H9 (cell line): ENCODE data around the gene GGA3. TPM values are rescaled to one million over a fixed set of nuclear protein-coding genes. Genes with fewer than 3 reads are reported as not detected.

ENCODE experiments used
- DNase-seq: peaks from one replicate; pipeline ENCODE4 v3.0.0-alpha.2; 2017
- H2AFZ ChIP-seq: one replicate; pipeline ENCODE4 v1.6.1; 2013; ENCODE audit warnings: mild to moderate bottlenecking, low read length, control low read depth, moderate library complexity
- H2AK5ac ChIP-seq: 2 replicates; pipeline ENCODE4 v1.6.1; 2013; ENCODE audit warnings: low read length, control low read depth, mixed read lengths; ENCODE audit not compliant: insufficient read length
- H2BK120ac ChIP-seq: one replicate; pipeline ENCODE4 v1.6.1; 2013; ENCODE audit warnings: low read depth, mild to moderate bottlenecking, low read length, control low read depth, inconsistent platforms; ENCODE audit not compliant: poor library complexity, severe bottlenecking
- H2BK12ac ChIP-seq: 2 replicates; pipeline ENCODE4 v1.6.1; 2013; ENCODE audit warnings: low read length, control low read depth, mixed read lengths, low read depth; ENCODE audit not compliant: insufficient read length
- H2BK15ac ChIP-seq: 2 replicates; pipeline ENCODE4 v1.6.1; 2013; ENCODE audit warnings: low read depth, low read length, control low read depth
- H2BK20ac ChIP-seq: one replicate; pipeline ENCODE4 v1.6.1; 2013; ENCODE audit warnings: low read depth, mild to moderate bottlenecking, low read length, control low read depth, inconsistent platforms; ENCODE audit not compliant: poor library complexity, severe bottlenecking
- H2BK5ac ChIP-seq: 2 replicates; pipeline ENCODE4 v1.6.1; 2013; ENCODE audit warnings: low read length, control low read depth, mixed read lengths; ENCODE audit not compliant: insufficient read length
- H3K14ac ChIP-seq: 2 replicates; pipeline ENCODE4 v1.6.1; 2013; ENCODE audit warnings: low read length, control low read depth; ENCODE audit not compliant: insufficient read depth
- H3K18ac ChIP-seq: 2 replicates; pipeline ENCODE4 v1.6.1; 2013; ENCODE audit warnings: low read depth, mild to moderate bottlenecking, mixed read lengths, low read length, control low read depth; ENCODE audit not compliant: insufficient read length
- H3K23ac ChIP-seq: 2 replicates; pipeline ENCODE4 v1.6.1; 2013; ENCODE audit warnings: low read length, control low read depth, mixed read lengths, low read depth; ENCODE audit not compliant: insufficient read length
- H3K23me2 ChIP-seq: 2 replicates; pipeline ENCODE4 v1.6.1; 2013; ENCODE audit warnings: low read depth, mild to moderate bottlenecking, mixed read lengths, low read length, control low read depth; ENCODE audit not compliant: insufficient read length, poor library complexity, severe bottlenecking
- H3K27ac ChIP-seq: 2 replicates; pipeline ENCODE4 v1.5.1; 2013; ENCODE audit warnings: low read length, control low read depth, mixed read lengths, low read depth; ENCODE audit not compliant: insufficient read length
- H3K27me3 ChIP-seq: 2 replicates; pipeline ENCODE4 v1.6.1; 2013; ENCODE audit warnings: low read length, control low read depth, inconsistent platforms; ENCODE audit not compliant: insufficient read depth
- H3K4ac ChIP-seq: 2 replicates; pipeline ENCODE4 v1.6.1; 2013; ENCODE audit warnings: low read depth, mild to moderate bottlenecking, control low read depth, inconsistent platforms, low read length, moderate library complexity
- H3K4me1 ChIP-seq: 2 replicates; pipeline ENCODE4 v1.6.1; 2013; ENCODE audit warnings: low read length, control low read depth, inconsistent platforms; ENCODE audit not compliant: insufficient read depth
- H3K4me2 ChIP-seq: 2 replicates; pipeline ENCODE4 v1.6.1; 2013; ENCODE audit warnings: low read length, control low read depth, mixed read lengths; ENCODE audit not compliant: insufficient read length, insufficient read depth
- H3K56ac ChIP-seq: 2 replicates; pipeline ENCODE4 v1.6.1; 2013; ENCODE audit warnings: low read depth, mild to moderate bottlenecking, mixed read lengths, low read length, control low read depth; ENCODE audit not compliant: insufficient read length
- H3K79me1 ChIP-seq: 2 replicates; pipeline ENCODE4 v1.6.1; 2013; ENCODE audit warnings: low read depth, mild to moderate bottlenecking, moderate library complexity, low read length, control low read depth, inconsistent platforms; ENCODE audit not compliant: insufficient read depth, poor library complexity, severe bottlenecking
- H3K79me2 ChIP-seq: 2 replicates; pipeline ENCODE4 v1.6.1; 2013; ENCODE audit warnings: low read length, control low read depth, inconsistent platforms; ENCODE audit not compliant: insufficient read depth
- H3K9ac ChIP-seq: 2 replicates; pipeline ENCODE4 v1.6.1; 2013; ENCODE audit warnings: low read length, control low read depth, mixed read lengths; ENCODE audit not compliant: insufficient read length; ENCODE audit errors: extremely low read depth
- H3K9me3 ChIP-seq: one replicate; pipeline ENCODE4 v1.6.1; 2013; ENCODE audit warnings: low read depth, low read length, inconsistent platforms; ENCODE audit not compliant: control insufficient read depth
- H3T11ph ChIP-seq: one replicate; pipeline ENCODE4 v1.6.1; 2013; ENCODE audit warnings: mild to moderate bottlenecking, low read length, control low read depth, inconsistent platforms
- H4K20me1 ChIP-seq: one replicate; pipeline ENCODE4 v1.6.1; 2013; ENCODE audit not compliant: control insufficient read depth, insufficient read length, insufficient read depth
- H4K5ac ChIP-seq: 2 replicates; pipeline ENCODE4 v1.6.1; 2013; ENCODE audit warnings: low read depth, mild to moderate bottlenecking, mixed read lengths, low read length, control low read depth; ENCODE audit not compliant: insufficient read length
- H4K8ac ChIP-seq: replicated peaks from 2 replicates; pipeline ENCODE4 v1.6.1; 2013; ENCODE audit warnings: low read length, control low read depth, mixed read lengths, low read depth; ENCODE audit not compliant: insufficient read length
- H4K91ac ChIP-seq: 2 replicates; pipeline ENCODE4 v1.6.1; 2013; ENCODE audit warnings: low read depth, mild to moderate bottlenecking, moderate library complexity, mixed read lengths, low read length, control low read depth; ENCODE audit not compliant: insufficient read length
- H3K27ac Mint-ChIP-seq, 3 experiments: 2 replicates in 2 of 3; 3 replicates in 1 of 3; pipeline ENCODE4 v1.8.0; 2020 to 2021; ENCODE audit warnings: mixed read lengths in 3 of 3, mild to moderate bottlenecking in 1 of 3, moderate library complexity in 1 of 3
- H3K27me3 Mint-ChIP-seq: 2 replicates; pipeline ENCODE4 v1.8.0; 2021; ENCODE audit warnings: low read depth, mild to moderate bottlenecking, moderate library complexity, mixed read lengths
- H3K36me3 Mint-ChIP-seq, 3 experiments: 2 replicates in 2 of 3; 3 replicates in 1 of 3; pipeline ENCODE4 v1.8.0; 2020 to 2021; ENCODE audit warnings: low read depth in 3 of 3, mixed read lengths in 3 of 3; ENCODE audit not compliant: insufficient read depth in 1 of 3
- H3K4me1 Mint-ChIP-seq, 2 experiments: 2 replicates each; pipeline ENCODE4 v1.8.0; 2020; ENCODE audit warnings: mixed read lengths in 2 of 2
- H3K4me3 Mint-ChIP-seq, 2 experiments: 2 replicates in 1 of 2; 3 replicates in 1 of 2; pipeline ENCODE4 v1.8.0; 2020 to 2021; ENCODE audit warnings: mild to moderate bottlenecking in 2 of 2, mixed read lengths in 2 of 2, moderate library complexity in 1 of 2
- H3K9me3 Mint-ChIP-seq, 2 experiments: 2 replicates in 1 of 2; 3 replicates in 1 of 2; pipeline ENCODE4 v1.8.0; 2020; ENCODE audit warnings: mild to moderate bottlenecking in 2 of 2, mixed read lengths in 2 of 2, moderate library complexity in 1 of 2
- CTCF ChIP-seq: fragments of 200-600 bp; sonication (generic); conservative IDR thresholded peaks from 3 replicates; pipeline ENCODE4 v1.8.0; 2021; ENCODE audit warnings: antibody characterized with exemption, mild to moderate bottlenecking
- WGBS: extraction: QIAGEN DNeasy Blood & Tissue Kit; methylation state at CpG from one replicate; pipeline ENCODE4 v1.1.7; 2013; ENCODE audit warnings: missing lambda C conversion rate, low lambda C conversion rate, mixed read lengths; ENCODE audit not compliant: insufficient read length; ENCODE audit errors: extremely low coverage; 5-methylcytosine and 5-hydroxymethylcytosine counted together
- long read RNA-seq: library from polyadenylated mRNA; unstranded; transcript quantifications from one replicate; pipeline ENCODE4 v2.0.0, GENCODE V29; 2020
- total RNA-seq: library from RNA; stranded (reverse); gene quantifications from 2 replicates; pipeline ENCODE4 v1.2.1, GENCODE V29; 2021

GGA3 gene
- 50.3 and 58.2 TPM in 2 replicates for total RNA-seq
- long read RNA-seq, full-length matches to known transcripts = 74 of 180 reads
- long read RNA-seq, partial matches to known transcripts = 43 of 180 reads
- long read RNA-seq, other reads (novel, unspliced or antisense) = 63 of 180 reads

- no peak within 1 kb of the TSS for H2AFZ ChIP-seq
- no peaks in the 10 kb centered on the region for H3K27me3 ChIP-seq
- peaks cover 4% of the 10 kb centered on the region for H3K4me1 ChIP-seq
- H3K9ac ChIP-seq = peak within 1 kb of the TSS; percentile 96
- no peak within 1 kb of the TSS for H3T11ph ChIP-seq
- peak within 1 kb of the TSS; percentile 56 for H2BK5ac ChIP-seq
- H3K18ac ChIP-seq = peak within 1 kb of the TSS; percentile 92
- peak within 1 kb of the TSS; percentile 89 for H3K14ac ChIP-seq
- Mint-ChIP-seq H3K4me1 (peaks cover 25 to 28% of the 10 kb centered on the region in 2 experiments), H3K27ac (peak within 1 kb of the TSS; percentile 100), H3K4me3 (peak within 1 kb of the TSS; percentile 99), H3K9me3 (no peaks in the 10 kb centered on the region), H3K27me3 (no peaks in the 10 kb centered on the region), H3K36me3 (peaks cover 8 to 47% (median 44%) of the 10 kb centered on the region in 3 experiments; a peak in 6 of 7 replicates)
- H3K9me3 ChIP-seq = no peaks in the 10 kb centered on the region
- no peak within 1 kb of the TSS for H4K8ac ChIP-seq
- no peak within 1 kb of the TSS for H2BK12ac ChIP-seq
- H4K91ac ChIP-seq = no peak within 1 kb of the TSS
- peaks cover 18% of the 10 kb centered on the region for H3K79me2 ChIP-seq
- H4K20me1 ChIP-seq = no peaks in the 10 kb centered on the region
- H4K5ac ChIP-seq = peak within 1 kb of the TSS; percentile 75
- peaks cover 4% of the 10 kb centered on the region for H3K23me2 ChIP-seq
- H3K4me2 ChIP-seq = peak within 1 kb of the TSS; percentile 81
- H2BK15ac ChIP-seq = no peak within 1 kb of the TSS
- no peak within 1 kb of the TSS for H3K56ac ChIP-seq
- no peak within 1 kb of the TSS for H2BK120ac ChIP-seq
- H3K79me1 ChIP-seq = peaks cover 4% of the 10 kb centered on the region
- no peak within 1 kb of the TSS for H3K23ac ChIP-seq
- peak; percentile 96 for DNase-seq
- no peak; the same call in 2 of the 3 replicates for TF ChIP-seq CTCF
- peak within 1 kb of the TSS; percentile 51 for H3K27ac ChIP-seq
- H2AK5ac ChIP-seq = no peak within 1 kb of the TSS
- no CpG with 5 or more reads among the region's 69 CpGs for WGBS
- H3K4ac ChIP-seq = no peak within 1 kb of the TSS
- no peak within 1 kb of the TSS for H2BK20ac ChIP-seq
Measured at GRCh38 chr17:75261336-75262111, at the start of gene GGA3, which contains the start of gene MRPS7. TSS of gene GGA3 (minus strand) at chr17:75261606. CDS start at chr17:75261587, 19 bp downstream. TSS of gene MRPS7 (plus strand) at chr17:75261879. CDS start at chr17:75261901, 22 bp downstream.
